ENCODE data around the gene ZC3H6. TPM values are rescaled to one million over a fixed set of nuclear protein-coding genes. Genes with fewer than 3 reads are reported as not detected.

ZC3H6 gene
- total and polyA plus RNA-seq, 2 of the 13 experiments (the other 11 are each of a cell fraction or from before 2014, with no cell fraction given), result 0.71 to 0.93 TPM

DNA sequence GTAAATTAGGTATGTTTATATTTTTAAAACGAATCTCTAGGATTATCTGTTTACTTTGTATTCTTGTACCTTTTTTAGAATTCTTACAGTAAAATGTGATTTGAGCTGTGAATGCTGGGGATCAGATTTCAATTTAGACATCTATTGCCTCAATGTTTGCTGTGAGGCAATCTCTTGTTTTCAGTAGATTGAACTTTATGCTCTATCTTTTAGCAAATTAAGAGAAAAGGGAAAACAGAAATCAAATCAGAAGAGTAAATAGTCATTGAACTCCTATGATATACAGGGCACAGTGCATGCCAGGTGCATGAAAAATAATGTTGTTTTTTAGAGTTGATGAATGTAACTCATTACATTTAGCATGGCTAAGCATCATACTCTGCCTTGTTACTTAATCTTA, 39.5 kb downstream of the ZC3H6 start (continued):
- TF ChIP-seq ZSCAN20 (CRISPR knock-in tag; IDR thresholded peaks at IDR 0.05; ENCODE audit: borderline replicate concordance) (no peak), FIP1L1 (IDR thresholded peaks at IDR 0.05; ENCODE audit: borderline replicate concordance, insufficient read depth, low read depth, low read length) (no peak), KMT2B (CRISPR knock-in tag; IDR thresholded peaks at IDR 0.05) (peak; percentile 63; the same call in 1 of the 2 replicates), ZNF441 (CRISPR knock-in tag; IDR thresholded peaks at IDR 0.05; ENCODE audit: borderline replicate concordance) (no peak), HOXA3 (CRISPR knock-in tag; IDR thresholded peaks at IDR 0.05) (no peak), FOXC1 (CRISPR knock-in tag; IDR thresholded peaks at IDR 0.05; ENCODE audit: borderline replicate concordance) (no peak), RFX5 (IDR thresholded peaks at IDR 0.05; ENCODE audit: low read depth, low read length) (no peak), PITX1 (CRISPR knock-in tag; IDR thresholded peaks at IDR 0.05) (no peak; the same call in 1 of the 2 replicates), FOXJ3 (CRISPR knock-in tag; IDR thresholded peaks at IDR 0.05; ENCODE audit: borderline replicate concordance) (peak; percentile 99), ESRRA (CRISPR knock-in tag; IDR thresholded peaks at IDR 0.05; ENCODE audit: low read depth) (0 out of 2 replicates have a peak, but pooled peaks have one; percentile 31), MBD4 (IDR thresholded peaks at IDR 0.05; ENCODE audit: borderline replicate concordance, low read length) (peak; percentile 83; the same call in 1 of the 2 replicates), KLF13 (CRISPR knock-in tag; IDR thresholded peaks at IDR 0.05) (no peak), ZNF678 (CRISPR knock-in tag; IDR thresholded peaks at IDR 0.05) (no peak), NR2F1 (CRISPR knock-in tag; IDR thresholded peaks at IDR 0.05) (0 out of 4 replicates have a peak, but pooled peaks of 1 of the 2 experiments have one; percentile 37), ATF1 (CRISPR knock-in tag; IDR thresholded peaks at IDR 0.05) (peak; percentile 74; the same call in 1 of the 2 replicates), GABPA (IDR thresholded peaks at IDR 0.05; ENCODE audit: low read depth, low read length) (no peak), GABPA (CRISPR knock-in tag; IDR thresholded peaks at IDR 0.05; ENCODE audit: low read depth) (0 out of 2 replicates have a peak, but pooled peaks have one; percentile 15), ZNF615 (CRISPR knock-in tag; IDR thresholded peaks at IDR 0.05; ENCODE audit: borderline replicate concordance) (no peak), ZNF20 (CRISPR knock-in tag; IDR thresholded peaks at IDR 0.05) (no peak), ZNF547 (CRISPR knock-in tag; IDR thresholded peaks at IDR 0.05) (no peak)
- TF ChIP-seq, protein P1, sequence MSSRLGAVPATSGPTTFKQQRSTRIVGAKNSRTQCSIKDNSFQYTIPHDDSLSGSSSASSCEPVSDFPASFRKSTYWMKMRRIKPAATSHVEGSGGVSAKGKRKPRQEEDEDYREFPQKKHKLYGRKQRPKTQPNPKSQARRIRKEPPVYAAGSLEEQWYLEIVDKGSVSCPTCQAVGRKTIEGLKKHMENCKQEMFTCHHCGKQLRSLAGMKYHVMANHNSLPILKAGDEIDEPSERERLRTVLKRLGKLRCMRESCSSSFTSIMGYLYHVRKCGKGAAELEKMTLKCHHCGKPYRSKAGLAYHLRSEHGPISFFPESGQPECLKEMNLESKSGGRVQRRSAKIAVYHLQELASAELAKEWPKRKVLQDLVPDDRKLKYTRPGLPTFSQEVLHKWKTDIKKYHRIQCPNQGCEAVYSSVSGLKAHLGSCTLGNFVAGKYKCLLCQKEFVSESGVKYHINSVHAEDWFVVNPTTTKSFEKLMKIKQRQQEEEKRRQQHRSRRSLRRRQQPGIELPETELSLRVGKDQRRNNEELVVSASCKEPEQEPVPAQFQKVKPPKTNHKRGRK (CRISPR knock-in tag; IDR thresholded peaks at IDR 0.05), result no peak
- TF ChIP-seq, protein P2, sequence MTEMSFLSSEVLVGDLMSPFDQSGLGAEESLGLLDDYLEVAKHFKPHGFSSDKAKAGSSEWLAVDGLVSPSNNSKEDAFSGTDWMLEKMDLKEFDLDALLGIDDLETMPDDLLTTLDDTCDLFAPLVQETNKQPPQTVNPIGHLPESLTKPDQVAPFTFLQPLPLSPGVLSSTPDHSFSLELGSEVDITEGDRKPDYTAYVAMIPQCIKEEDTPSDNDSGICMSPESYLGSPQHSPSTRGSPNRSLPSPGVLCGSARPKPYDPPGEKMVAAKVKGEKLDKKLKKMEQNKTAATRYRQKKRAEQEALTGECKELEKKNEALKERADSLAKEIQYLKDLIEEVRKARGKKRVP (CRISPR knock-in tag; IDR thresholded peaks at IDR 0.05), result peak in 1 of 2 experiments; percentile 87; a peak in 2 of 4 replicates
- TF ChIP-seq, protein P3, sequence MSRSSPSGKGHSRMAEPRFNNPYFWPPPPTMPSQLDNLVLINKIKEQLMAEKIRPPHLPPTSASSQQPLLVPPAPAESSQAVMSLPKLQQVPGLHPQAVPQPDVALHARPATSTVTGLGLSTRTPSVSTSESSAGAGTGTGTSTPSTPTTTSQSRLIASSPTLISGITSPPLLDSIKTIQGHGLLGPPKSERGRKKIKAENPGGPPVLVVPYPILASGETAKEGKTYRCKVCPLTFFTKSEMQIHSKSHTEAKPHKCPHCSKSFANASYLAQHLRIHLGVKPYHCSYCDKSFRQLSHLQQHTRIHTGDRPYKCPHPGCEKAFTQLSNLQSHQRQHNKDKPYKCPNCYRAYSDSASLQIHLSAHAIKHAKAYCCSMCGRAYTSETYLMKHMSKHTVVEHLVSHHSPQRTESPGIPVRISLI (CRISPR knock-in tag; IDR thresholded peaks at IDR 0.05; ENCODE audit: borderline replicate concordance), result peak; percentile 62; the same call in 1 of the 2 replicates
- TF ChIP-seq, protein P4, sequence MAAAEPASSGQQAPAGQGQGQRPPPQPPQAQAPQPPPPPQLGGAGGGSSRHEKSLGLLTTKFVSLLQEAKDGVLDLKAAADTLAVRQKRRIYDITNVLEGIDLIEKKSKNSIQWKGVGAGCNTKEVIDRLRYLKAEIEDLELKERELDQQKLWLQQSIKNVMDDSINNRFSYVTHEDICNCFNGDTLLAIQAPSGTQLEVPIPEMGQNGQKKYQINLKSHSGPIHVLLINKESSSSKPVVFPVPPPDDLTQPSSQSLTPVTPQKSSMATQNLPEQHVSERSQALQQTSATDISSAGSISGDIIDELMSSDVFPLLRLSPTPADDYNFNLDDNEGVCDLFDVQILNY (CRISPR knock-in tag; conservative IDR thresholded peaks at IDR 0.05), result no peak
- TF ChIP-seq, protein P5, sequence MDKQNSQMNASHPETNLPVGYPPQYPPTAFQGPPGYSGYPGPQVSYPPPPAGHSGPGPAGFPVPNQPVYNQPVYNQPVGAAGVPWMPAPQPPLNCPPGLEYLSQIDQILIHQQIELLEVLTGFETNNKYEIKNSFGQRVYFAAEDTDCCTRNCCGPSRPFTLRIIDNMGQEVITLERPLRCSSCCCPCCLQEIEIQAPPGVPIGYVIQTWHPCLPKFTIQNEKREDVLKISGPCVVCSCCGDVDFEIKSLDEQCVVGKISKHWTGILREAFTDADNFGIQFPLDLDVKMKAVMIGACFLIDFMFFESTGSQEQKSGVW (CRISPR knock-in tag; IDR thresholded peaks at IDR 0.05; ENCODE audit: borderline replicate concordance), result no peak
